GM19043 (cell line): ENCODE data around the gene PGC.
"Not testable (repeated sequence)": the region's sequence is repeated elsewhere in the genome, so short reads cannot be mapped to it uniquely, and the experiment has no call there.

Source experiments
- ATAC-seq: cut with Tn5 transposase; IDR thresholded peaks from one replicate; pipeline ENCODE4 v1.9.1; 2021; ENCODE audit warnings: low read depth; ENCODE audit not compliant: unreplicated experiment

PGC gene

DNA sequence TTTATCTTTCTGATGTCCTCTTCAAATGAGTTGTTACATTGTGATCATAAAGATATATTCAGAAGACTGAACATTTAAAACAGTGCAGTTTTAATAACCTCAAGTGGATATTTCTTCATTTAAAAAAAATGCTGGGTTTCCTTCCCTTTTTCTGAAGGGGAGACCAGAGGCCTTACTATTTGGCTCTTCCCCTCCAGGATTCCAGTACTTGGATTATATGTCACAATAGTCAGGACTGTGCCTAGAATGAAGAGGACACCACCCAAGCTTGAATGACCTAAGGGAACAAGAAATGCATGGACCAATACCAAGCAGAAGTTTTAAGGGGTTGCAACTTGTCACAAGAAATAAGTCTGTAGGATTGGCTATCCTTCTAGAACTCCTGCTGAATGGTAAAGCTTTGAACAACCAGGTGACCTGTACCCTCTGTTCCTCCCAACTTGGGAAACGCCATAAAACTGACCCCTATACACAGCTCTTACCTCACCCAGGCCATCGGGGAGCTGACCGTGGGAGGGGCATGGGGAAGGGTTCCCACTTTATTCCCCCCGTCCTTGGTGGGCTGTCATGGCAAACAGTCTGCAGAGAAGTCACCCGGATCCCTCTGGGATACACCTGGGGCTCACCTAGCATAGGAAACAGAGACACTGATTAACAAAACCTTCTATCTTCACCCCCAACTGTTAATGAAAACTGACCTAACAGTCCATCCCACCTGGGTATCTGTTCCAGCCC lies 30.5 kb upstream of the PGC start:
- no peak for ATAC-seq

- no peak for ATAC-seq
Measured at GRCh38 chr6:41775293-41775882, 28.2 kb upstream of the PGC start.

DNA sequence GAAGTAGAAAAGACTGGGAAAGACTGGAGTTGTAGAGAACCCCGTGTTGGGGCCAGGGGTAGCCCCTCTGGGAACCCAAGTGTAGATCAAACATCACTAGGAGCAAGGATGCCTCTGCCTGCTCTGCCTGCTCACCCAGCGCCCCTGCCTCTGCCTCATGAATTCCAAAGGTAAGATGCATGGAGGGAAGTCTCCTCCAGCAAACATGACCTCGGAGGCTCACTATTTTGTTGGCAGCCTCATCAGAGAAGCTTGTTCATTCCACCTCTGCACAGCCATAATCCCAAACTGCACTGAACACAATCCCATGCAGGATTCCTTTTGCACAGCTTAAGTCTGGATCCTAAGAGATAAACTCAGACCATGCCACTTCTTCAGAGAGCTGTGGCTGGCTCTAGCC lies 27.6 kb upstream of the PGC start:
- ATAC-seq = no peak

- ATAC-seq = no peak
Measured at GRCh38 chr6:41771058-41771983, 24.1 kb upstream of the PGC start.

- ATAC-seq = no peak
Measured at GRCh38 chr6:41770381-41771057, 23.3 kb upstream of the PGC start.

GRCh38 chr6:41769376-41769775 lies 22.2 kb upstream of the PGC start:
- ATAC-seq = no peak

DNA sequence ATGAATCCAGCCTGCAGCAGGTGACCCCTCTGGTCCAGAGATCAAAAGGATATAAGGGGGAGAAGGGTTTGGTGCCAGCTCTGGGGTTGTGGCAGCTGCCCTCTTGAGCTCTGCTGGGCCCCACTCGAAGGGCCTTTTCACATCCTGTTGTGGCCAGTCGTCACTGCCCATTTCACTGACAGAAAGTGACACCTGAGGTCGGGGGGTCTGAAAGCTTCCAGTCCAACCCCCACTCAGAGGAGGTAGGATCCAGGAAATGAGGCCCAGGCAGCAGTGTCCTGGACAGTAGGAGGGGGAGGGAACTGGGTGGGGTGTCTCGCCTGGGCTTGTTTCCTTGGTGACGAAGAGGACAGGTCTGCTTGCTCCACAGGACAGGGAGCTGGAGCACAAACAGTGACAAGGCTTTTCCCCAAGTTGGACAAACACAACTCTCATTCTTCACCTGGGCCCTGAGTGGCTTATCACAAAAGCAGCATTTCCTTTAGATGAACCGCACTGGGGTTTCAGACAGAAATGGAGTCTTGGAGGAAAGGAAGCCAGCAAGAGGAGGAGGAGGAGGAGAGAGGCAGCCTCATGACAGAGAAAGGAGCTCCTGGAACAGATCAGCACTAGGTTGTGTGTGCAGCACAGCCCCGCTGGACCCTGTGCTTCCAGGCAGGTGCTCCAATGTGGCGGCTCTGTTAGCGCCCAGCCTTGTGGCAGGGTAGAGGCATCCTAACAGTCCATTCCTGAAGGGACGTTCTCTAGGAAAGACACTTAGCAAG lies 21.5 kb upstream of the PGC start:
- ATAC-seq = no peak

GRCh38 chr6:41767112-41767833 lies 20.1 kb upstream of the PGC start:
- ATAC-seq = no peak

DNA sequence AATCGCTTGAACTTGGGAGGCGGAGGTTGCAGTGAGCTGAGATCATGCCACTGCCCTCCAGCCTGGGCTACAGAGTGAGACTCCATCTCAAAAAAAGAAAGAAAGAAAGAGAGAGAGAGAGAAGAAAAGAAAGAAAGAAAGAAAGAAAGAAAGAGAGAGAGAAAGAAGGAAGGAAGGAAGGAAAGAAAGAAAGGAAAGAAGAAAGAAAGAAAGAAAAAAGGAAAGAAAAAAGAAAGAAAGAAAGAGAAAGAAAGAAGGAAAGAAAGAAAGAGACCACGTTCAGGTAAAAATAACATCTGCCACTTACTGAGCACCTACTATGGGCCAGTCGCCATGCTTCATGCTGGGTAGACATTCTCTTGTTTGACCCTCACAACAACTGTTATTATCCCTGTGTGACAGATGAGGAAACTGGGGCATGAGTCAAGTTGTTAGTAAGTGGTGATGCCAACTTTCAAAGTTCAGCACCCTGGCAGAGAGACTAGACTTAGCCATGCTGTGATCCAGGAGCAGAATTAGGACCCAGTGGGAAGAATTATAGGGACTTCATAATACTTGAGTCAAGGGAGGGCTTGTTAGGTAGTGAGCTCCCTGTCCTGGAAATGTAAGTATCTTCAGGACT lies 19.0 kb upstream of the PGC start:
- ATAC-seq = not testable (repeated sequence)

GRCh38 chr6:41763470-41763869 lies 16.3 kb upstream of the PGC start:
- ATAC-seq = no peak

DNA sequence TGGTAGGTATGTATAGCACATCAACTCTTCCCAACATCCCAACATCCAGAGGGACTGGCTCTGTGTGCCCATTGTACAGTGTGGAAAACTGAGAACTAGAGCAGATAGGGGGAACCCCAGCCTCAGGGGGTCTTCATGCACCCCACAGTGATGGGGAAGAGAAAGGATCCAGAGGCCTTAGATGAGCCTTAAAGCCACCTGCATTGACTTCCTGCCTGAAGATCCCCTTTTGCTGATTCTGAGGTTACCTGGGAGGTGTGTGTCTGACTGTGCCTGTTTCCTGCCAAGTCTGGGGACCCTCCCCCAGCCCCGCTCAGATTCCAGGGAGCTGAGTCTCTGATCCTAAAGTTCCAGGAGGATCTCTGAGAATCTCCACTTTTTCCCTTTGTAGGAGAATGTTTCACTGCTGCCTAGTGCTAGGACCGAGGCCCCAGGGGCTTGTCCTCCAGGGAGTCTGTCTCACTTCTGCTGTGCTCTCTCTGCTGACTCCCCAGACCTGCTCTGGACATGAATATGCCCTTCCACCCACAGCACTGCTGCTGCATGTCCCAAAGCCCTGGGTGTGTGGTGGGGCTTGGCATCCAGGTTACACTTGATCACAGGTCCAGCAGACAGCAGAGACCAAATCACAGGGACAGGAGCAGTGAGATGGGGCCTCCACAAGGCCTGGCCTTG lies 12.8 kb upstream of the PGC start:
- no peak for ATAC-seq

DNA sequence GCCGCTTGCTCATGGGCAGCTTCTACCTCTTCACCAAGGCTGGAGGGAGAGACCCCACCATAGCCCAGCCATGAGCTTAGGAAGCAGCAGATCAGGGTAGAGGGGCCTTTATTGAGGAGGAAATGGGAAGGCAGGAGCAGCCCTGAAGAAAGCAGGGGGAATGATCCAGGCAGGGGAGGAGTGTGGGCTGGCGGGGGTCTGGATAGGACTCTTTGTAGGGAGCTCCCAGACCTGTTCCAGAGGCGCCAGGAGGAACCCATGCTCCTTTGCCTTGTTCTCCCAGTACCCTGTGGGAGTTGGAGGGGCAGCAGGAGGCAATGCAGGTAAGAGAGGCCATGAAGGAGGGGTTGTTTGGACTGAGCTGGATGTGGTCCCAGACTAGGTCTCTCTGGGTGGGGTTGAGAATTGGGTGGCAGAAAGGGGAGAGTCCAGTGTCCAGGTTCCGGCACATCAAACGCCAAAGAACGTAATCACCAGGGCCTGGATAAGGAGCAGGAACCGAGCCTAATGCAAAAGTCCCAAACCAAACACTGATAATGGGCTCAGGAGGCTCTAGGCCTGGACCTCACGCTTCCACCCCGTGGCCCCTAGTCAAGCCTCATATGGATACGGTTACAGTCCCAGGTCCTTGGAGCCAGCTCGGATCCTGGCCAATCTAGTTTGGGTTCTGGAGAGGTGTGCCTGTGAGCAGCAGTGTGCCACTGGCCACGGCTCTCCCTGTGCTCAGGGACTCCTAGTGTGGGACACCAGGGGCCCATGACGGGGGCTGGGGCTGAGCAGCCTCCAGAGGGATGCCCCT lies 12.1 kb upstream of the PGC start:
- ATAC-seq = no peak

DNA sequence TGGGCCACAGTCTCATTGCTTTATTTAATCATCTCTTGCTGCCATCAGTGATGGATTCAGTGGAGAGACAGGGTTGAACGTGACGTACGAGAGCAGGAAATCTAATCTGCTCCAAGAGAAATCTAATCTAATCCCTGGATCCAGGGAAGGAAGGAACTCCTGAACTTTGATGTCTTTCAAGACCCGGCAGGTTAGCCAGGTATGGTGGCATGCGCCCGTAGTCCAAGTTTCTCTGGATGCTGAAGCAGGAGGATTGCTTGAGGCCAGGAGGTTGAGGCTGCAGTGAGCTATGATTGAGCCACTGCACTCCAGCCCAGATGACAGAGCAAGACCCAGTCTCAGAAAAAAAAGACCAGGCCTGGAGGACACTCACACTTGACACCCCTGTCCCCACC lies 11.4 kb upstream of the PGC start:
- ATAC-seq = no peak

DNA sequence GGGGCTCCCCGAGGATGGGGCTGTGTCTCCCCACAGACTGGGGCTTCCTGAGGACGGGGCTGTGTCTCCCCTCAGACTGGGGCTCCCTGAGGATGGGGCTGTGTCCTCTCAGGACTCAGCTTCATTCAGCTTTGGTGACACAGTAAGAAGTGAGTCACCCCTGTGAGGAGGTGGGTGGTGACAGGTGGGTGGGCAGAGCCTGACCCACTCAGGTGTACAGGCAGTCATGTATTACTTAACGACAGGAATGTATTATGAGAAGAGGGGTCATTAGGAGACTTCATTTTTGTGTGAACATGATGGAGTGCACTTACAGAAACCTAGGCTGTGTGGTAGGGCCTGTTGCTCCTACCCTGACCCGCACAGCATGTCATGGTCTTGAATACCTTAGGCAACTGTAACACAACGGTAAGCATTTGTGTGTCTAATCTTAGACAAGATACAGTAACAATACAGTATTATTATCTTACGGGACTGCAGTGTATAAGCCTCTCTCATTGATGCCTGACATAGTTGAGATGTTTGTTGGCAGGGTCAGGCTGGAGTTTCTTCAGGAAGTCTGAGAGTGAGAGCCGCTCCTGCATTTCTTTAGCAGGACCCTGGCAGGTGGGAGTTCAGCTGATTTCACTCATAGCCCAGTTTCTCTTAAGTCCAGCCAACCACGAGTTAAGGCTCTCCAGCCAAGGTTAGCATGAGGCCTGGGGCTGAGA lies 10.9 kb upstream of the PGC start:
- ATAC-seq = no peak

DNA sequence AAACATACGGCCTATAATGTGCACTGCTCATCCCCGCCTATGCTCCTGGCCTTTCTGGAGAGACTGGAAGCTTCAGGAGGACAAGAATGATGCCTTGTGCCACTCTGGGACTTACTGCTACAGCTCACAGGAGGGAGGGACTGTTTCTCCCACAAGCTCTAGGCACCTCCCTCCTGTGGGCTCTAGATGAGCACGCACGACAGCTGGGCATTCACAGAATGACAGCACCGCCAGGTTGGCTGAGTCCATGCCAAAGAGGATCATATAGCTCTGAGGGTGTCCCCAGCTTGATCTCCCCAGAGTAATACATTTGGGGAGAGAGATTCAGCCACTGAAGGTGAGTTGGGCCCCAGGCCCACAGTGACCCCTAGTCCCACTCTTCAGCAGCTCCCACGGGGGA lies 10.1 kb upstream of the PGC start:
- no peak for ATAC-seq

DNA sequence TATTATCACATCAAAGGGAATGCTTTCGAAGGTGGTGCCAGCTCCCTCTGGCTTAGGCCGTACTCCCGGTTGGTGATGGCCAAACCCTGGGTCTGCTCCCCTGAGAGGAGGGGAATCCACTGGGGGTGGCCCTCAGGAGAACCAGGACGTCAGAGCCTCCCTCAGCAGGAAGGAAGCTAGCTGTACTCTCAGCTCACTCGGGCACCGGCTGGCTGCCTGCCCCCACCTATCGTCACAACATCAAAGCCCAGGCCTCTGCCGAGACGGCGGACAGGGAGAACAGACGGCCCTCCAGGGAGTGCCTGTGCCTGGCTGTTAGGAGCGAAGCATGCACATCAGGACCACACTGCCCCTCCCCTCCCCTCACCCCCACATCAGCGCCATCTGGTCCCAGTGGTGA lies 9.2 kb upstream of the PGC start:
- ATAC-seq = no peak

GRCh38 chr6:41755895-41756294 lies 8.7 kb upstream of the PGC start:
- no peak for ATAC-seq
